EH (cell line): ENCODE results near the gene PON3.

Experiments
- DNase-seq: peaks from one replicate; pipeline ENCODE4 v3.0.0-alpha.2; 2015; ENCODE audit warnings: low read depth

Gene PON3

DNA sequence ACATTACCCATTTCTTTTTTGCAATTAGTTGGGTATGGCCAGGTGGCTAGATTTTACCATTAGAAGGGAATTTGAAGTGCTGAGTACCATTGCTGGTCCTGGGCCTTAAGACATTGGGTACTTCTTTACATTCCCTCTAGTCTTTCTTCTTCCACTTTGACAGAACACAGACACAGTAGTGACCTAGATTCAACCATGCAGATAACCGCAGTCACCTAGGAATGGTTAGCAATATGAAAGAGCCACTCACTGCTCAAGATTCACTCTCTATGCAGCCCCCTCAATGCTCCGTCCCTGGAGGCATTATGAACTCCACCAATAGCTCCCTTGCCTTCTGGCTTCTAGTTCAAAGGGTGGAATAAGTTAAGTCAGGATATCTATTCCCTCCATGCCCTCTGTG is 55.7 kb downstream of the PON3 start:
- DNase-seq = no peak

DNA sequence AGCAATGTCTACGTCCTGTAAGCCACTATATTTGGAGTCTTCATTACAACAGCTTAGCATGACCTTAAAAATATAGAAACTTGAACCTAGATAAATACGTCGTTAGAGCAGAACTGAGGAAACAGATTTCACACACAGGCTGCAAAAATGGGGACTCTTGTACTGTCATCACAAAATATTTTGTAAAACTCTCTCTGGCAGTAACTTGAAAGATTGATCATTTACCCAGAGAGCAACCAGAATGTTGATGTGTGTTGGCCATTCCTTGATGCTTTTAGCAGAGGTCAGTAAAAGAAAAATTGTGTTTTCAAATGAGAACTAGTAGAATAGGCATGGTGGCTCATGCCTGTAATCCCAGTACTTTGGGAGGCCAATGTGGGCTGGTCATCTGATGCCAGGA is 57.3 kb downstream of the PON3 start:
- DNase-seq = no peak

GRCh38 chr7:95335093-95335492 is 61.1 kb downstream of the PON3 start:
- DNase-seq = peak; percentile 29

GRCh38 chr7:95334447-95334846 is 61.7 kb downstream of the PON3 start:
- DNase-seq = no peak

GRCh38 chr7:95330961-95331337 is 65.2 kb downstream of the PON3 start:
- no peak for DNase-seq

DNA sequence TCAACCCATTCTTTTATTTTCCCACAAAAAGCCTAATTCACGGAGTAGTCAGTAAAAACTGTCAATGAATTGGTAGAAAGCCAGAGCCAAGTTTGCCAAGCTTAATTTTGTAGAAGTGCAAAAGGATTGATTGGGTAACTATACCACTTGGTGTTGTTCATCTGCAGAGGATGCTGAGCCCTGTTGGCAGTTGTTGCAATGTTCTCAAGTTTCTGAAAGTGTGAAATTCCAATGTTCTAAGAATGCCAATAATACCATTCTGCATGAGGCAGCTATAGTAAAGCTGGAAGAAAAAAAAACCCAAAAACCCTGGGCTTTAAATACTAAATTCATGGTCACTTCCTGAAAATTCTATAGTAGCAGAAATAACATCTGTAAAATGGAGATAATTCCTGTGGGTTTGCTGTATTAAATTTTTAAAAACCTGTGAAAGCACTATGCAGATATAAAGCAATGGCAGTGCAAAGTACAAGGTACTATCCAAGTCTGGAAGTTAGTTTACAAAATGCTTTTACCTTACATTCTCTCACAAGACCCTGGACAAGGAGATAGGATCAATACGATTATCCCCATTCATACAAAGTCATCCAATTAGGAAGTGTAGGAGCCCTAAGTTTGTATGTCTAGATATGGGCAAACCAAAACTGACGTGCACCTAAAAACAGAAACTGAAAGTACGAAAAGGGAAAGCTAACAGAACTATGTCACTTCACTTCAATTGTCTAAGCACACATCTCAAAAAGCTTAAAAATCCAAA is 65.8 kb downstream of the PON3 start:
- DNase-seq = peak; percentile 13

GRCh38 chr7:95327356-95327755 is 68.8 kb downstream of the PON3 start:
- DNase-seq = no peak

GRCh38 chr7:95324431-95324830 is 71.7 kb downstream of the PON3 start, which contains the start of gene PON1:
Gene PON1 (minus strand): TSS chr7:95324532. CDS start chr7:95324475, 57 bp downstream.
- DNase-seq = no peak

GRCh38 chr7:95323410-95324129 is 72.6 kb downstream of the PON3 start:
- no peak for DNase-seq

- DNase-seq = no peak
These were observed 73.3 kb downstream of the PON3 start for GRCh38 chr7:95322854-95323253.

DNA sequence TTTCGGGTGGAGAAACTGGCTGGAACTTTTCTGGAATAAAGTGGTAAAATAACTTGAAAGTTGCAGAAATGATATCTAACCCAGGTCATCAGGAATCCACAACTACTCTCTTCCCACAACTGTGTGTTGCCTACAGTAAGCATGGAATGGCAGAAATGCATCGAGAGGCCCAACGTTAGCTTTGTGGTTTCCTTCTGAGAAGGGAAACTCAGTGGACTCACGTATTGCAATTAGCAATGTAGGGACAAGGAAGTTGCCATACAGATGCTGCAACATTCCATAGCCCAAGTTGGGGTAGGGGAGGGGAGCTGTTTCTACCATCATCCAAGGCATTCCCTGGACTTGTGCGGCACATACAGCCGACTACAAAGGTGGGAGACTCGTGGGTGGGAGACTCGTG is 73.8 kb downstream of the PON3 start:
- DNase-seq = no peak

GRCh38 chr7:95321720-95322119 is 74.5 kb downstream of the PON3 start:
- DNase-seq = no peak

- no peak for DNase-seq
These were observed 75.5 kb downstream of the PON3 start for GRCh38 chr7:95320651-95321050.

DNA sequence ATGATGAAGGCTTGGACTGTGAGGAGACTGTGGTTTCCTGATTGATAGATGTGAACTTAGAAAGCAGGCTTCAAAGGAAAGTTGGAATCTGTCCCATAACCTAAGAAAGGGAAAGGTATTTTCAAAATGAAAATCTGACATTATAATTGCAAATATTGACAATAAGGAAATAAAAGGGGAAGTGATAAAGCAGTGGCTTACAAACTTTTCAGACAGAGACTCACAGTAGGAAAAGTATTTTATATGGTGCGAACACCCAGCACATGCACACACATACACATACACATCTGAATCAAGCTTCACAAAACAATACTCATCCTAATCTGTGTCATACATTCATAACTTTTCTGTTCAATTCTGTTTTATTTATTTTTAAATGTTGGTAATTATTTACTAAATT is 76.6 kb downstream of the PON3 start:
- no peak for DNase-seq

DNA sequence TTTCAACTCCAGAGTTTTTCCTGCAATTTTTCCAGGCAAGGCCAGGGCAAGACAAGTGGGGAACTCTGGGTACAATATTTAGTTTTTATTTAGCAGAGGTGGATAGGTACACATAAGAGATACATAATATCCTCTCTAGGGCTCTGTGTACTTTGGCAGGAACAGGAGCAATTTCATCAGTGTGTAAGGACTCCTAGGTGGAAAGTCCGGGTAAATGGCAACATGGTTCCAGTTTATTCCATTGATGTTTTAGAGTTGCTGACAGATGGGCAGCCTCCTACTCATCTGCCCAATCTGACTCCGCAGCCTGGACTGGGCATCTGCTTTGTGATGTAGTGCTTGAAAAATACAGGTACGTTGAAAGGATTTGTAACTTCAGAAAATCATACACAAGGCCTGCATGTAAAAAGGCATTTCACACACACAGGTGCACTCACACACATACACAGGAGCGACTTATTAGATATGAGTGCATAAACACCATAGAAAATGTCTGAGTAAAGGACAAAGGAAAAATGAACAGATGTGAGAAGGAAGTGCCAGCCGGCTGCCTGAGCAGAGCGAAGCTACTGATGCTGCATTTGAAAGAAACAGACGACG is 77.6 kb downstream of the PON3 start:
- no peak for DNase-seq

- no peak for DNase-seq
These were observed 78.2 kb downstream of the PON3 start for GRCh38 chr7:95317966-95318365.

DNA sequence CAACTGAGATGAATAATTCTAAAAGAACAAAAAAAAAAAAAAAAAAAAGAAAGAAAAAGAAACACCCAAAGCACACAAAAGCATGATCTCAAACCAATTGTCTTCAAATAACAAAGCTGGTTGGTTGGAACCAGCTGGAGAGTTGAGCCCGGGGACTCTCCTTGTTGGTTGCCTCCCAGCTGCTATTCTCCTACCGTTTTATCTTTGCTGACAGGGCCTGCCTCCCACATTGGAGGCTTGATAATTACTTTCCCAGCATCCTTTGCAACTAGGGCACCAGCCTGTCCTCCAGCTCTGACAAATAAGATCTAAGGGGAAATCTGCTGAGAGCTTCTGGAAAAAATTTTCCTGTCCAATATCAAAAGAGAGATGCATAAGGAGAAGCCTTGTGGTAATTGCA is 78.6 kb downstream of the PON3 start:
- DNase-seq = no peak

- DNase-seq = no peak
These were observed 79.6 kb downstream of the PON3 start for GRCh38 chr7:95316588-95316987.

DNA sequence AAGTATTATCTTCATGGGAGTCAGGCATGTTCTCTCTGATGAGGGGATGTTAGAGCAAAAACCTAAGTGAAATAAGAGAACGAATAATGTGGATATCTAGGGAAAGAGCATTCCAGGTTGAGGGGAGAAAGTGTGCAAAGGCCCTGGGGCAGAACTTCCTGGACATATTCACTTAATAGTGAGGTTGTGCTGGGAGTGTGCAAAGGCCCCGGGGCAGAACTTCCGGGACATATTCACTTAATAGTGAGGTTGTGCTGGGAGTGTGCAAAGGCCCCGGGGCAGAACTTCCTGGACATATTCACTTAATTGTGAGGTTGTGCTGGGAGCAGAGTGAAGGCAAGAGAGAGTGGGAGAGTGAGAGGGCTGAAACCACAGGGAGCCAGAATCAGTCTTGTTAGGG is 83.6 kb downstream of the PON3 start:
- no peak for DNase-seq

DNA sequence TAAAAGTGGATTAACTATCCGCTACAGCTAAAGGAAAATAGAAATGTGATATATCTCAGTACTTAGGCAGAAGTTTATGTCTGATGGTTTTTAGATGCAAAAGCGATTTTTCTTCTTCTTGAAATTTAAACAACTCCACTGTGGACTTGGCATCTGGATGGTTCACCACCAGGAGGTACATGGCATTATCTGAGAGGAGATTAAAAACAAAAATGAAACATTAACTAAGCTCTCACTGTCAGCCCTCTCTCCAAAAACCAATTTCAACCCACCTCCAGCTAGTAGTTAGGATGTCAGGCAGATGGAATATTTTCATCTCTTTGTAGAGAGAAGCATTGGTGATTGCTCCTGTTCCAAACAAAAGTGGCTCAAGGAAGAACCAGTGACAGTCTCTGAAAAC is 84.8 kb downstream of the PON3 start:
- DNase-seq = no peak

DNA sequence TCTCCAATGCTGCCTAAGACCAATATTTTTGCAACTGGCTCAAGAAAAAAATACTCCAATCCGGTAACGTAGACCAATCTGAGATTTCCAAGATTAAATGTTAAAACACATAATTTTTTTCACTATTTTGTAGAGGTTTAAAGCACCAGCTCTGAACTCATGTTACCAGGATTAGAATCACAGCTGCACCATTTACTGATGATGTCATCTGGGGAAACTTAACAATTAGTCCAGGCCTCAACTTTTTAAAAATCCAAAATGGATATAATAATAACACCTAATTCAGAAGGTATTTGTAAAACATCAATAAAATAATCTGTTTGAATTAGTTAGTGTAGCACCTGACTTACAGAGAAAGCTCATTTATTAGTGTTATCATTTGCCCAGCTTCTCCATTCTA is 86.2 kb downstream of the PON3 start:
- DNase-seq = no peak
